GM12878 (cell line): ENCODE results near the gene MAD1L1. TPM values are rescaled to one million over a fixed set of nuclear protein-coding genes. Genes with fewer than 3 reads are reported as not detected.
A peak's percentile ranks its signal among the peaks of the same experiment; 100 is the strongest.

Experiments used
- ATAC-seq: fragments of 200-7000 bp; cut with Tn5 transposase; 3 replicates; pipeline ENCODE4 v1.9.1; 2020; ENCODE audit warnings: mild to moderate bottlenecking, moderate library complexity
- BruUV-seq: library from RNA; stranded (reverse); fragments of 400-500 nt; replicated peaks from 2 replicates; lab custom pipeline; 2021; lab: Mats Ljungman, UMichigan
- CTCF ChIA-PET: fragments of 300-600 bp; sonication (Branson Sonifier 250); formaldehyde crosslinking; extraction: SDS; loops from one replicate; lab custom pipeline; 2021; ENCODE audit warnings: inconsistent platforms; lab: Yijun Ruan, JAX
- POLR2A ChIA-PET: fragments of 350-600 bp; formaldehyde crosslinking; extraction: SDS; loops from one replicate; lab custom pipeline; 2021; ENCODE audit warnings: inconsistent platforms; lab: Charles Lee
- RAD21 ChIA-PET: fragments of 300-600 bp; sonication (Branson Sonifier 250); formaldehyde crosslinking; loops from one replicate; lab custom pipeline; 2023; ENCODE audit warnings: antibody characterized with exemption; ENCODE audit not compliant: unreplicated experiment; lab: Charles Lee
- SMC1A ChIA-PET: fragments of 300-600 bp; sonication (Branson Sonifier 250); formaldehyde crosslinking; loops from one replicate; lab custom pipeline; 2023; ENCODE audit not compliant: unreplicated experiment, uncharacterized antibody; lab: Charles Lee
- DNase-seq: peaks from one replicate; pipeline ENCODE4 v3.0.0-alpha.2; 2011; ENCODE audit warnings: low read depth, low spot score
- FAIRE-seq: peaks from 3 replicates; lab custom pipeline; 2011; peaks lifted over from hg19 to GRCh38; lab: Jason Lieb, UNC
- H2AFZ ChIP-seq: 2 replicates; pipeline ENCODE4 v1.6.0; 2011; ENCODE audit warnings: low read depth, low read length, control low read depth; ENCODE audit not compliant: control insufficient read depth
- H3K27ac ChIP-seq: 2 replicates; pipeline ENCODE4 v1.5.1; 2011; ENCODE audit warnings: control low read depth; ENCODE audit not compliant: control insufficient read depth, insufficient read depth
- H3K27me3 ChIP-seq, 2 experiments: replicated peaks in 1 of 2; 2 replicates each; pipeline versions ENCODE4 v1.6.0 to v1.6.1; 2011; ENCODE audit warnings: low read length in 1 of 2; ENCODE audit not compliant: control insufficient read depth in 2 of 2, insufficient read depth in 2 of 2
- H3K36me3 ChIP-seq, 2 experiments: 2 replicates each; pipeline ENCODE4 v1.5.1; 2011; ENCODE audit warnings: low read length in 1 of 2; ENCODE audit not compliant: control insufficient read depth in 2 of 2, insufficient read depth in 2 of 2
- H3K4me1 ChIP-seq: 2 replicates; pipeline ENCODE4 v1.6.1; 2011; ENCODE audit warnings: mild to moderate bottlenecking, low read length, moderate library complexity, mixed read lengths; ENCODE audit not compliant: control insufficient read depth, insufficient read depth
- H3K4me2 ChIP-seq: 2 replicates; pipeline ENCODE4 v1.6.0; 2011; ENCODE audit warnings: control low read depth; ENCODE audit not compliant: control insufficient read depth, insufficient read depth
- H3K4me3 ChIP-seq: fragments of 200-600 bp; sonication (generic); 2 replicates; pipeline ENCODE4 v1.5.1; 2016
- H3K79me2 ChIP-seq: 2 replicates; pipeline ENCODE4 v1.6.0; 2011; ENCODE audit warnings: low read length; ENCODE audit not compliant: control insufficient read depth, insufficient read depth
- H3K9ac ChIP-seq: 2 replicates; pipeline ENCODE4 v1.8.0; 2011; ENCODE audit warnings: low read length, control low read depth, mixed read lengths; ENCODE audit not compliant: control insufficient read depth, insufficient read depth
- H3K9me3 ChIP-seq: replicated peaks from 3 replicates; pipeline ENCODE4 v1.5.1; 2011; ENCODE audit warnings: mild to moderate bottlenecking, low read length; ENCODE audit not compliant: control insufficient read depth, insufficient read depth
- H4K20me1 ChIP-seq: 2 replicates; pipeline ENCODE4 v1.6.0; 2011; ENCODE audit not compliant: control insufficient read depth, insufficient read depth
- CHD4 ChIP-seq: fragments of 200-600 bp; sonication (generic); IDR thresholded peaks from 2 replicates; pipeline ENCODE4 v1.6.1; 2016; ENCODE audit warnings: mild to moderate bottlenecking
- EZH2 ChIP-seq: IDR thresholded peaks from 2 replicates; pipeline ENCODE4 v1.6.1; 2012; ENCODE audit warnings: low read depth, mild to moderate bottlenecking, control low read depth, inconsistent platforms, low read length, borderline replicate concordance; ENCODE audit not compliant: control insufficient read depth
- IRF4 ChIP-seq: IDR thresholded peaks from 2 replicates; pipeline ENCODE4 v1.6.1; 2011; ENCODE audit warnings: low read depth, low read length
- NFYB ChIP-seq: IDR thresholded peaks from 2 replicates; pipeline ENCODE4 v1.6.1; 2011; ENCODE audit warnings: low read depth, mild to moderate bottlenecking, low read length, improper control_type of control experiment, moderate library complexity; ENCODE audit not compliant: insufficient read depth
- SPI1 ChIP-seq: IDR thresholded peaks from 2 replicates; pipeline ENCODE4 v1.6.1; 2011; ENCODE audit warnings: low read depth, mild to moderate bottlenecking, low read length, moderate library complexity, borderline replicate concordance; ENCODE audit not compliant: insufficient read depth
- WGBS: methylation state at CpG from one replicate; pipeline ENCODE4 v1.1.6; 2016; ENCODE audit warnings: low lambda C conversion rate; ENCODE audit not compliant: insufficient replicate concordance, insufficient coverage; ENCODE audit errors: missing lambda C conversion rate; 5-methylcytosine and 5-hydroxymethylcytosine counted together
- in situ Hi-C: fragments of 300-500 bp; cut with MboI; formaldehyde crosslinking; loops from 9 replicates; pipeline ENCODE4 v1.14.3; 2018; ENCODE audit warnings: mixed read lengths
- intact Hi-C: fragments of 100-400 bp; cut with micrococcal nuclease; formaldehyde crosslinking; loops from one replicate; pipeline ENCODE4 v1.14.2; 2022; ENCODE audit not compliant: unreplicated experiment
- polyA plus RNA-seq, 11 experiments: library from polyadenylated mRNA; depleted of rRNA in 4 of 11; unstranded in 6 of 11; stranded (reverse) in 5 of 11; fragments of >200 nt; fragmentation: Nextera tagmentation in 4 of 11; fragmentation: Illumina TruSeq in 1 of 11; extraction: Ambion mirVana in 4 of 11; extraction: Trizol in 1 of 11; gene quantifications; 1 replicate in 1 of 11; 2 replicates in 10 of 11; pipeline versions ENCODE4 v1.2.1 to v1.2.3, GENCODE V29; 2011 to 2016; ENCODE audit warnings: inconsistent platforms in 2 of 11, missing spikeins in 2 of 11, low read depth in 1 of 11
- total RNA-seq, 4 experiments: library from RNA; depleted of rRNA in 3 of 4; stranded (reverse); fragments of >200 nt in 3 of 4; fragmentation: Illumina TruSeq in 1 of 4; extraction: Trizol in 1 of 4; gene quantifications; 2 replicates each; pipeline versions ENCODE4 v1.2.1 to v1.2.3, GENCODE V29; 2013 to 2021
- TF ChIP-seq, protein P1 (sequence below), 3 experiments: IDR thresholded peaks in 2 of 3; conservative IDR thresholded peaks in 1 of 3; 2 replicates each; pipeline ENCODE4 v1.5.1; 2011; ENCODE audit warnings: low read depth in 3 of 3, low read length in 3 of 3, mild to moderate bottlenecking in 3 of 3, control low read depth in 2 of 3, moderate library complexity in 2 of 3, inconsistent platforms in 1 of 3, mixed read lengths in 1 of 3; ENCODE audit not compliant: control insufficient read depth in 2 of 3, insufficient read depth in 1 of 3; ENCODE audit errors: extremely low read depth in 1 of 3
- TF ChIP-seq, protein P2 (sequence below): IDR thresholded peaks from 2 replicates; pipeline ENCODE4 v1.6.1; 2012; ENCODE audit warnings: improper control_type of control experiment, low read depth, low read length; ENCODE audit not compliant: insufficient replicate concordance
- TF ChIP-seq, protein P3 (sequence below): fragments of 150-350 bp; IDR thresholded peaks from 2 replicates; pipeline ENCODE4 v1.6.1; 2014; ENCODE audit warnings: mild to moderate bottlenecking, low read depth, low read length

MAD1L1 gene
- total and polyA plus RNA-seq, 10 of the 15 experiments (the other 5 are each of a cell fraction or from before 2014, with no cell fraction given) = 2.2 to 76.8 (median 38.3) TPM

DNA sequence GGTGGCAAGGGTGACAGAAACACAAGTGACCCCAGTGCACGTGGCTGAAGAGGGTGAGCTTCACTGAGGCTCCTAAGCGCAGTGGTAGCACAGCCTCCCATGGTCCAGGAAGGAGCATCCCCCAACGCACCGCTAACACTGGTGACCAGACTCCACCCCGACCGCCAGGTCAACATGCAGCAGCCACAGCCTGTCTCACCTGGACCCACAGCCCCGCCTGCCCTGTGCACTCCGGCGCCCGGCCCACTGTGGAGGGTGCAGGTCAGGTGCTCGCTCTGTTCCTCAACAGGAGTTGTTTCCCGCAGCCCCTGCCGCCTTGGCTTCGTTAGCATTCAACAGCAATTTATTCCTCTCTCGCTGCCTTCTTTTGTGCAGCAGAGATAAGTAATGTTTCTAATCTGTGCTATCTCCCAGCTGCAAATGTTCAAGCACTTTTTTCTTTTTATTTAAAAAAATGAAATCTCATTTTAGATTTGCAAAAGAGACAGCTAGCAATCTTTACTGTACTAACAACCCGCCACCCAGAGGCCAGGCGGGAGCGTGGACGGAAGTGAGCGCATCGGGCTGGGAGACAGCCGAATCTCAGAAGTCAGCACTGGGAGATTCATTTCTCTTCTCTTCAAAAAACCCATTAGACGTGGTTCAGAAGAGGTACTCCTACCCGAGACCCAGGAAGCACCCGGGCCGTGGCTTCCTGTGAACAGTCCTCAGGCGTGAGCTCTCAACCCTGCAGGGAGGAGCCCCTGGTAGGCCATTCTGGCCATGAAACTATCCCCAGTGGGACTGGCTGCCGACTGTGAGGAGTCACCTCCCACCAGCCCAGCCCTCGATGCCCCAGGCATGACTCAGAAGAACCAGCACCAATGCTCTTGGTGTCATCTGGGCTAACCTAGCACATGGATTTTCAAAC lies 133.4 kb downstream of the MAD1L1 start:
- no TSS peak for BruUV-seq
- WGBS = 8% methylated on average over 28 of the region's 29 CpGs
- ChIA-PET RAD21 (interaction anchor here (0.6 to 2.3 kb wide), 15 partner anchors 11 to 255 kb away, joined by 3 to 18 read pairs (median 5); partner anchors contain the start of genes MRM2 and NUDT1), CTCF (interaction anchor here (0.6 to 3.2 kb wide), 24 partner anchors 11 to 525 kb away, joined by 3 to 27 read pairs (median 3); no protein-coding TSS in a partner anchor), POLR2A (interaction anchor here (1.0 to 1.7 kb wide), 3 partner anchors 66 to 110 kb away, joined by 3 to 5 read pairs (median 4); no protein-coding TSS in a partner anchor), SMC1A (interaction anchor here (0.7 to 2.3 kb wide), 18 partner anchors 11 to 277 kb away, joined by 3 to 23 read pairs (median 4); partner anchors contain the start of genes MRM2 and NUDT1)
- FAIRE-seq (no peak), ATAC-seq (peak; percentile 56), DNase-seq (no peak)
- Histone ChIP-seq H3K27me3 (no peaks in the 10 kb centered on the region), H3K79me2 (no peaks in the 10 kb centered on the region; the same call in 1 of the 2 replicates), H3K9ac (no peak overlapping the region; the same call in 1 of the 2 replicates), H3K36me3 (no peaks in the 10 kb centered on the region; a peak in 2 of 4 replicates), H3K4me2 (peak overlapping the region; percentile 31), H3K4me3 (no peak overlapping the region), H2AFZ (peak overlapping the region; percentile 28; the same call in 1 of the 2 replicates), H4K20me1 (no peaks in the 10 kb centered on the region), H3K9me3 (no peaks in the 10 kb centered on the region), H3K4me1 (peaks cover 21% of the 10 kb centered on the region), H3K27ac (peak overlapping the region; percentile 41)
- in situ Hi-C loops = no loop called here
- intact Hi-C loops = no loop called here
- peak; percentile 10; the same call in 1 of the 2 replicates for TF ChIP-seq SPI1
- TF ChIP-seq NFYB = no peak
- TF ChIP-seq, protein P1, sequence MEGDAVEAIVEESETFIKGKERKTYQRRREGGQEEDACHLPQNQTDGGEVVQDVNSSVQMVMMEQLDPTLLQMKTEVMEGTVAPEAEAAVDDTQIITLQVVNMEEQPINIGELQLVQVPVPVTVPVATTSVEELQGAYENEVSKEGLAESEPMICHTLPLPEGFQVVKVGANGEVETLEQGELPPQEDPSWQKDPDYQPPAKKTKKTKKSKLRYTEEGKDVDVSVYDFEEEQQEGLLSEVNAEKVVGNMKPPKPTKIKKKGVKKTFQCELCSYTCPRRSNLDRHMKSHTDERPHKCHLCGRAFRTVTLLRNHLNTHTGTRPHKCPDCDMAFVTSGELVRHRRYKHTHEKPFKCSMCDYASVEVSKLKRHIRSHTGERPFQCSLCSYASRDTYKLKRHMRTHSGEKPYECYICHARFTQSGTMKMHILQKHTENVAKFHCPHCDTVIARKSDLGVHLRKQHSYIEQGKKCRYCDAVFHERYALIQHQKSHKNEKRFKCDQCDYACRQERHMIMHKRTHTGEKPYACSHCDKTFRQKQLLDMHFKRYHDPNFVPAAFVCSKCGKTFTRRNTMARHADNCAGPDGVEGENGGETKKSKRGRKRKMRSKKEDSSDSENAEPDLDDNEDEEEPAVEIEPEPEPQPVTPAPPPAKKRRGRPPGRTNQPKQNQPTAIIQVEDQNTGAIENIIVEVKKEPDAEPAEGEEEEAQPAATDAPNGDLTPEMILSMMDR (IDR thresholded peaks at IDR 0.05 in 2 of 3, conservative IDR thresholded peaks at IDR 0.05 in 1 of 3; ENCODE audit: control insufficient read depth in 2 of 3, extremely low read depth in 1 of 3, insufficient read depth in 1 of 3, low read depth in 3 of 3, low read length in 3 of 3) = peak in 1 of 3 experiments; percentile 10; a peak in 2 of 6 replicates
- TF ChIP-seq, protein P2, sequence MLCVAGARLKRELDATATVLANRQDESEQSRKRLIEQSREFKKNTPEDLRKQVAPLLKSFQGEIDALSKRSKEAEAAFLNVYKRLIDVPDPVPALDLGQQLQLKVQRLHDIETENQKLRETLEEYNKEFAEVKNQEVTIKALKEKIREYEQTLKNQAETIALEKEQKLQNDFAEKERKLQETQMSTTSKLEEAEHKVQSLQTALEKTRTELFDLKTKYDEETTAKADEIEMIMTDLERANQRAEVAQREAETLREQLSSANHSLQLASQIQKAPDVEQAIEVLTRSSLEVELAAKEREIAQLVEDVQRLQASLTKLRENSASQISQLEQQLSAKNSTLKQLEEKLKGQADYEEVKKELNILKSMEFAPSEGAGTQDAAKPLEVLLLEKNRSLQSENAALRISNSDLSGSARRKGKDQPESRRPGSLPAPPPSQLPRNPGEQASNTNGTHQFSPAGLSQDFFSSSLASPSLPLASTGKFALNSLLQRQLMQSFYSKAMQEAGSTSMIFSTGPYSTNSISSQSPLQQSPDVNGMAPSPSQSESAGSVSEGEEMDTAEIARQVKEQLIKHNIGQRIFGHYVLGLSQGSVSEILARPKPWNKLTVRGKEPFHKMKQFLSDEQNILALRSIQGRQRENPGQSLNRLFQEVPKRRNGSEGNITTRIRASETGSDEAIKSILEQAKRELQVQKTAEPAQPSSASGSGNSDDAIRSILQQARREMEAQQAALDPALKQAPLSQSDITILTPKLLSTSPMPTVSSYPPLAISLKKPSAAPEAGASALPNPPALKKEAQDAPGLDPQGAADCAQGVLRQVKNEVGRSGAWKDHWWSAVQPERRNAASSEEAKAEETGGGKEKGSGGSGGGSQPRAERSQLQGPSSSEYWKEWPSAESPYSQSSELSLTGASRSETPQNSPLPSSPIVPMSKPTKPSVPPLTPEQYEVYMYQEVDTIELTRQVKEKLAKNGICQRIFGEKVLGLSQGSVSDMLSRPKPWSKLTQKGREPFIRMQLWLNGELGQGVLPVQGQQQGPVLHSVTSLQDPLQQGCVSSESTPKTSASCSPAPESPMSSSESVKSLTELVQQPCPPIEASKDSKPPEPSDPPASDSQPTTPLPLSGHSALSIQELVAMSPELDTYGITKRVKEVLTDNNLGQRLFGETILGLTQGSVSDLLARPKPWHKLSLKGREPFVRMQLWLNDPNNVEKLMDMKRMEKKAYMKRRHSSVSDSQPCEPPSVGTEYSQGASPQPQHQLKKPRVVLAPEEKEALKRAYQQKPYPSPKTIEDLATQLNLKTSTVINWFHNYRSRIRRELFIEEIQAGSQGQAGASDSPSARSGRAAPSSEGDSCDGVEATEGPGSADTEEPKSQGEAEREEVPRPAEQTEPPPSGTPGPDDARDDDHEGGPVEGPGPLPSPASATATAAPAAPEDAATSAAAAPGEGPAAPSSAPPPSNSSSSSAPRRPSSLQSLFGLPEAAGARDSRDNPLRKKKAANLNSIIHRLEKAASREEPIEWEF = no peak
- no peak for TF ChIP-seq CHD4
- TF ChIP-seq IRF4 = no peak
- TF ChIP-seq, protein P3, sequence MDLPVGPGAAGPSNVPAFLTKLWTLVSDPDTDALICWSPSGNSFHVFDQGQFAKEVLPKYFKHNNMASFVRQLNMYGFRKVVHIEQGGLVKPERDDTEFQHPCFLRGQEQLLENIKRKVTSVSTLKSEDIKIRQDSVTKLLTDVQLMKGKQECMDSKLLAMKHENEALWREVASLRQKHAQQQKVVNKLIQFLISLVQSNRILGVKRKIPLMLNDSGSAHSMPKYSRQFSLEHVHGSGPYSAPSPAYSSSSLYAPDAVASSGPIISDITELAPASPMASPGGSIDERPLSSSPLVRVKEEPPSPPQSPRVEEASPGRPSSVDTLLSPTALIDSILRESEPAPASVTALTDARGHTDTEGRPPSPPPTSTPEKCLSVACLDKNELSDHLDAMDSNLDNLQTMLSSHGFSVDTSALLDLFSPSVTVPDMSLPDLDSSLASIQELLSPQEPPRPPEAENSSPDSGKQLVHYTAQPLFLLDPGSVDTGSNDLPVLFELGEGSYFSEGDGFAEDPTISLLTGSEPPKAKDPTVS = no peak
- no peak for TF ChIP-seq EZH2
